GM23248 (cell line): ENCODE measurements around the gene TMEM45B. TPM values are rescaled to one million over a fixed set of nuclear protein-coding genes. Genes with fewer than 3 reads are reported as not detected.
"Not testable (repeated sequence)": the region's sequence is repeated elsewhere in the genome, so short reads cannot be mapped to it uniquely, and the experiment has no call there.

Experiments
- DNase-seq: peaks from one replicate; pipeline ENCODE4 v3.0.0-alpha.2; 2015
- H2AFZ ChIP-seq: fragments of 200-600 bp; sonication (generic); 2 replicates; pipeline ENCODE4 v1.6.1; 2016; ENCODE audit warnings: antibody characterized with exemption
- H3F3A ChIP-seq: fragments of 200-600 bp; sonication (generic); 2 replicates; pipeline ENCODE4 v1.6.1; 2016; ENCODE audit warnings: mild to moderate bottlenecking, antibody characterized with exemption, mixed run types; ENCODE audit not compliant: insufficient read depth
- H3K27ac ChIP-seq: fragments of 200-600 bp; sonication (generic); 2 replicates; pipeline ENCODE4 v1.5.1; 2016; ENCODE audit warnings: mild to moderate bottlenecking
- H3K27me3 ChIP-seq: fragments of 200-600 bp; sonication (generic); replicated peaks from 2 replicates; pipeline ENCODE4 v1.6.1; 2016; ENCODE audit warnings: mild to moderate bottlenecking; ENCODE audit not compliant: insufficient read depth
- H3K36me3 ChIP-seq: fragments of 200-600 bp; sonication (generic); 2 replicates; pipeline ENCODE4 v1.6.1; 2016; ENCODE audit warnings: low read depth, mild to moderate bottlenecking
- H3K4me1 ChIP-seq: fragments of 200-600 bp; sonication (generic); 2 replicates; pipeline ENCODE4 v1.6.1; 2016; ENCODE audit warnings: mild to moderate bottlenecking; ENCODE audit not compliant: insufficient read depth
- H3K4me2 ChIP-seq: fragments of 200-600 bp; sonication (generic); one replicate; pipeline ENCODE4 v1.6.1; 2016; ENCODE audit warnings: mild to moderate bottlenecking; ENCODE audit not compliant: unreplicated experiment
- H3K4me3 ChIP-seq: fragments of 200-600 bp; sonication (generic); 2 replicates; pipeline ENCODE4 v1.5.1; 2016; ENCODE audit warnings: mild to moderate bottlenecking
- H3K79me2 ChIP-seq: fragments of 200-600 bp; sonication (generic); 2 replicates; pipeline ENCODE4 v1.6.1; 2016; ENCODE audit warnings: mild to moderate bottlenecking; ENCODE audit not compliant: insufficient read depth
- H3K9ac ChIP-seq: fragments of 200-600 bp; sonication (generic); 2 replicates; pipeline ENCODE4 v1.6.1; 2016; ENCODE audit warnings: mild to moderate bottlenecking
- H3K9me2 ChIP-seq: fragments of 200-600 bp; sonication (generic); 2 replicates; pipeline ENCODE4 v1.6.1; 2016; ENCODE audit warnings: mixed run types, mild to moderate bottlenecking, moderate library complexity; ENCODE audit not compliant: insufficient read depth
- H3K9me3 ChIP-seq: fragments of 200-600 bp; sonication (generic); one replicate; pipeline ENCODE4 v1.6.1; 2017; ENCODE audit warnings: low read depth
- H4K20me1 ChIP-seq: fragments of 200-600 bp; sonication (generic); 2 replicates; pipeline ENCODE4 v1.6.0; 2016; ENCODE audit not compliant: insufficient read depth
- EZH2 ChIP-seq: fragments of 200-600 bp; sonication (generic); IDR thresholded peaks from 2 replicates; pipeline ENCODE4 v1.6.1; 2018; ENCODE audit warnings: antibody characterized with exemption, mild to moderate bottlenecking; ENCODE audit not compliant: insufficient read depth, poor library complexity, severe bottlenecking
- EZH2phosphoT487 ChIP-seq: fragments of 200-600 bp; sonication (generic); IDR thresholded peaks from 2 replicates; pipeline ENCODE4 v1.6.1; 2018; ENCODE audit warnings: antibody characterized with exemption, moderate library complexity, mild to moderate bottlenecking, low read depth; ENCODE audit not compliant: insufficient read depth
- WGBS, 2 experiments: methylation state at CpG; one replicate each; pipeline ENCODE4 v1.1.6; 2015 to 2017; ENCODE audit warnings: low lambda C conversion rate in 2 of 2, low coverage in 1 of 2; ENCODE audit errors: missing lambda C conversion rate in 2 of 2; 5-methylcytosine and 5-hydroxymethylcytosine counted together
- in situ Hi-C: fragments of 300-500 bp; cut with MboI; formaldehyde crosslinking; loops from 2 replicates; pipeline ENCODE4 v1.15.0; 2020
- polyA plus RNA-seq: library from polyadenylated mRNA; unstranded; fragments of >200 nt; fragmentation: Nextera tagmentation; extraction: Ambion mirVana; gene quantifications from 2 replicates; pipeline ENCODE4 v1.2.1, GENCODE V29; 2016
- total RNA-seq: library from RNA; depleted of rRNA; stranded (reverse); fragments of >200 nt; shearing (Covaris generic); gene quantifications from 2 replicates; pipeline ENCODE4 v1.2.3, GENCODE V29; 2014

Gene TMEM45B
- total and polyA plus RNA-seq, 2 experiments from 2014 or later: not detected

GRCh38 chr11:129800655-129801054, 15.0 kb upstream of the TMEM45B start:
- Histone ChIP-seq H3K27me3 (peaks cover 55% of the 10 kb centered on the region), H3K4me1 (no peaks in the 10 kb centered on the region), H3K4me3 (no peak overlapping the region), H3F3A (no peaks in the 10 kb centered on the region), H2AFZ (no peak overlapping the region), H3K4me2 (no peak overlapping the region), H3K36me3 (no peaks in the 10 kb centered on the region), H3K79me2 (no peaks in the 10 kb centered on the region), H4K20me1 (no peaks in the 10 kb centered on the region), H3K9me3 (no peaks in the 10 kb centered on the region), H3K9ac (no peak overlapping the region), H3K9me2 (no peaks in the 10 kb centered on the region), H3K27ac (no peak overlapping the region)
- in situ Hi-C loops: no loop called here
- no peak for TF ChIP-seq EZH2phosphoT487
- no peak for DNase-seq

DNA sequence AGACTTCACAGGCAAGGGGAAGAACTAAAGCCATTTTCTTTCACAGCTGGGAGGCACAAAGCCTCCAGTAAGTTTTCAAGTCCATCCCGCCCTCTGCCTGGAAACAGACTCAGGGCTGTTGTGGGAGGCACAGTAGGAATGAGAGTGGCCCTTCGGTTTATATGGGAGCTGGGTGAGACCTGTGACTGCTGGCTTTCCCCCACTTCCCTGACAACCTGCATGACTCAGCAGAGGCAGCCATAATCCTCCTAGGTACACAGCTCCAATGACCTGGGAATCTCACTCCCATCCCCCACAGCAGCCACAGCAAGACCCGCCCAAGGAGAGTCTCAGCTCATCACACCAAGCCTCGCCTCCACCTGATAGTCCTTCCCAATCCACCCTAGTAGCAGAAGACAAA, 12.1 kb upstream of the TMEM45B start:
- no peak overlapping the region for H2AFZ ChIP-seq
- no peaks in the 10 kb centered on the region for H3K9me3 ChIP-seq
- H3K4me3 ChIP-seq: no peak overlapping the region
- in situ Hi-C loops: no loop called here
- no peak for TF ChIP-seq EZH2phosphoT487
- TF ChIP-seq EZH2: no peak
- no peak overlapping the region for H3K4me2 ChIP-seq
- 62% methylated on average over 4 of the region's 4 CpGs for WGBS, 2 experiments
- H3K4me1 ChIP-seq: no peaks in the 10 kb centered on the region
- no peak for DNase-seq
- H3K79me2 ChIP-seq: no peaks in the 10 kb centered on the region
- H3K9me2 ChIP-seq: no peaks in the 10 kb centered on the region
- no peaks in the 10 kb centered on the region for H3F3A ChIP-seq
- H3K36me3 ChIP-seq: no peaks in the 10 kb centered on the region
- no peaks in the 10 kb centered on the region for H4K20me1 ChIP-seq
- H3K9ac ChIP-seq: no peak overlapping the region
- H3K27ac ChIP-seq: no peak overlapping the region
- peaks cover 58% of the 10 kb centered on the region for H3K27me3 ChIP-seq

GRCh38 chr11:129804012-129804411, 11.6 kb upstream of the TMEM45B start:
- DNase-seq: no peak
- 45 to 51% methylated on average over 3 of the region's 3 CpGs for WGBS, 2 experiments
- Histone ChIP-seq H3K4me2 (no peak overlapping the region), H4K20me1 (no peaks in the 10 kb centered on the region), H3K27me3 (peaks cover 56% of the 10 kb centered on the region), H3K9me3 (no peaks in the 10 kb centered on the region), H3K4me1 (no peaks in the 10 kb centered on the region), H3K9ac (no peak overlapping the region), H3K9me2 (no peaks in the 10 kb centered on the region), H3K36me3 (no peaks in the 10 kb centered on the region), H2AFZ (no peak overlapping the region), H3K79me2 (no peaks in the 10 kb centered on the region), H3K27ac (no peak overlapping the region), H3F3A (no peaks in the 10 kb centered on the region), H3K4me3 (no peak overlapping the region)
- TF ChIP-seq EZH2phosphoT487 (no peak), EZH2 (no peak)
- in situ Hi-C loops: no loop called here

DNA sequence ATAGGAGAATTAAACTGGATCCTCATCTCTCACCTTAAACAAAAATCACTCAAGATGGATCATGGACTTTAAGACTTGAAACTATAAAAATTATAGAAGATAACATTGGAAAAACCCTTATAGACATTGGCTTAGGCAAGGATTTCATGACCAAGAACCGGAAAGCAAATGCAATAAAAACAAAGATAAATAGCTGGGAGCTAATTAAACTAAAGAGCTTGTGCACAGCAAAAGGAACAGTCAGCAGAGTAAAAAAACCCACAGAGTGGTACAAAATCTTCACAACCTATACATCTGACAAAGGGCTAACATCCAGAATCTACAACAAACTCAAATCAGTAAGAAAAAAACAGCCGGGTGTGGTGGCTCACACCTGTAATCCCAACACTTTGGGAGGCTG, 7.4 kb upstream of the TMEM45B start:
- H3K4me3 ChIP-seq, H2AFZ ChIP-seq, H3K36me3 ChIP-seq, H3K4me1 ChIP-seq, DNase-seq, H3K9me3 ChIP-seq, H3K4me2 ChIP-seq, H3K79me2 ChIP-seq, H3K27ac ChIP-seq, H3K9me2 ChIP-seq, H3K9ac ChIP-seq, H3F3A ChIP-seq, in situ Hi-C loops, H4K20me1 ChIP-seq: not testable (repeated sequence)
- 58 to 77% methylated on average over 2 of the region's 2 CpGs for WGBS, 2 experiments
- peaks cover 53% of the 10 kb centered on the region for H3K27me3 ChIP-seq

GRCh38 chr11:129813231-129813791, 2.3 kb upstream of the TMEM45B start:
- DNase-seq: no peak

More at GRCh38 chr11:129813231-129813791, 2.3 kb upstream of the TMEM45B start:
- H3K9me2 ChIP-seq: no peaks in the 10 kb centered on the region
- H4K20me1 ChIP-seq: no peaks in the 10 kb centered on the region
- in situ Hi-C loops: no loop called here
- H3K27ac ChIP-seq: no peak overlapping the region
- no peaks in the 10 kb centered on the region for H3K36me3 ChIP-seq
- H3K4me1 ChIP-seq: no peaks in the 10 kb centered on the region
- H2AFZ ChIP-seq: no peak overlapping the region
- no peaks in the 10 kb centered on the region for H3K9me3 ChIP-seq
- H3K27me3 ChIP-seq: peaks cover 60% of the 10 kb centered on the region
- no peak overlapping the region for H3K9ac ChIP-seq
- no peaks in the 10 kb centered on the region for H3K79me2 ChIP-seq
- WGBS, 2 experiments: 84 to 85% methylated on average over 12 of the region's 12 CpGs
- H3K4me2 ChIP-seq: no peak overlapping the region
- H3F3A ChIP-seq: no peaks in the 10 kb centered on the region
- TF ChIP-seq EZH2phosphoT487 (no peak), EZH2 (no peak)
- H3K4me3 ChIP-seq: no peak overlapping the region
